Left forelimb (tissue), 1 donor: Measurements from ENCODE around the gene HCN3.
"Not testable (repeated sequence)": the region's sequence is repeated elsewhere in the genome, so short reads cannot be mapped to it uniquely, and the experiment has no call there.

ENCODE experiments used
- DNase-seq: peaks from one replicate; pipeline ENCODE4 v3.0.0-alpha.2; 2018; ENCODE audit warnings: low spot score

The HCN3 gene

GRCh38 chr1:155277070-155277901, at the start of gene HCN3:
Gene HCN3 (plus strand): TSS chr1:155277463. CDS start chr1:155277591, 128 bp downstream.
- DNase-seq, result peak; percentile 98

GRCh38 chr1:155228096-155228427, 49.2 kb upstream of the HCN3 start:
- DNase-seq, result no peak

- DNase-seq, result not testable (repeated sequence)
Measured at GRCh38 chr1:155231302-155231701, 46.0 kb upstream of the HCN3 start.

- peak; percentile 85 for DNase-seq
Measured at GRCh38 chr1:155232001-155232978, 45.0 kb upstream of the HCN3 start.

- DNase-seq, result not testable (repeated sequence)
Measured at GRCh38 chr1:155233502-155233901, 43.8 kb upstream of the HCN3 start.

GRCh38 chr1:155235375-155235774, 41.9 kb upstream of the HCN3 start:
- DNase-seq, result not testable (repeated sequence)

- no peak for DNase-seq
Measured at GRCh38 chr1:155236451-155236850, 40.8 kb upstream of the HCN3 start.

GRCh38 chr1:155241069-155241679, 36.1 kb upstream of the HCN3 start:
- DNase-seq, result no peak

- DNase-seq, result no peak
Measured at GRCh38 chr1:155241841-155242264, 35.4 kb upstream of the HCN3 start.

- DNase-seq, result no peak
Measured at GRCh38 chr1:155242805-155243358, 34.4 kb upstream of the HCN3 start.

- DNase-seq, result peak; percentile 99
Measured at GRCh38 chr1:155244368-155245162, 32.7 kb upstream of the HCN3 start.

- no peak for DNase-seq
Measured at GRCh38 chr1:155245163-155245524, 32.1 kb upstream of the HCN3 start.

- DNase-seq, result not testable (repeated sequence)
Measured at GRCh38 chr1:155246796-155247195, 30.5 kb upstream of the HCN3 start.

GRCh38 chr1:155247667-155248553, 29.4 kb upstream of the HCN3 start:
- DNase-seq, result no peak

- no peak for DNase-seq
Measured at GRCh38 chr1:155250246-155250632, 27.0 kb upstream of the HCN3 start.

GRCh38 chr1:155250633-155251449, 26.4 kb upstream of the HCN3 start:
- peak; percentile 92 for DNase-seq

- no peak for DNase-seq
Measured at GRCh38 chr1:155251566-155251965, 25.7 kb upstream of the HCN3 start.

GRCh38 chr1:155253208-155253607, 24.1 kb upstream of the HCN3 start:
- DNase-seq, result no peak

GRCh38 chr1:155253797-155254196, 23.5 kb upstream of the HCN3 start:
- no peak for DNase-seq
